GM19328 (cell line): ENCODE measurements around the gene NFILZ.

Experiments used
- ATAC-seq: cut with Tn5 transposase; IDR thresholded peaks from one replicate; pipeline ENCODE4 v1.9.1; 2021; ENCODE audit warnings: mild to moderate bottlenecking, moderate library complexity; ENCODE audit not compliant: unreplicated experiment

Gene NFILZ

GRCh38 chr19:8629996-8630683 lies at the start of gene NFILZ:
Gene NFILZ (plus strand): TSS chr19:8630633. CDS start chr19:8676766, 46,133 bp downstream.
- ATAC-seq = no peak

- ATAC-seq = no peak
Observed at GRCh38 chr19:8580710-8581281, 49.6 kb upstream of the NFILZ start.

GRCh38 chr19:8584965-8585893 lies 45.2 kb upstream of the NFILZ start:
- ATAC-seq = no peak

GRCh38 chr19:8585894-8586750 lies 44.3 kb upstream of the NFILZ start:
- ATAC-seq = no peak

GRCh38 chr19:8589177-8589714 lies 41.2 kb upstream of the NFILZ start:
- no peak for ATAC-seq

GRCh38 chr19:8592231-8593009 lies 38.0 kb upstream of the NFILZ start:
- ATAC-seq = no peak

GRCh38 chr19:8593931-8594330 lies 36.5 kb upstream of the NFILZ start:
- ATAC-seq = no peak

- no peak for ATAC-seq
Observed at GRCh38 chr19:8595651-8596050, 34.8 kb upstream of the NFILZ start.

GRCh38 chr19:8596168-8596567 lies 34.3 kb upstream of the NFILZ start:
- no peak for ATAC-seq

GRCh38 chr19:8600064-8600463 lies 30.4 kb upstream of the NFILZ start:
- no peak for ATAC-seq

- no peak for ATAC-seq
Observed at GRCh38 chr19:8600816-8601215, 29.6 kb upstream of the NFILZ start.

- no peak for ATAC-seq
Observed at GRCh38 chr19:8601796-8602195, 28.6 kb upstream of the NFILZ start.

GRCh38 chr19:8605514-8605913 lies 24.9 kb upstream of the NFILZ start:
- no peak for ATAC-seq

- no peak for ATAC-seq
Observed at GRCh38 chr19:8607386-8607785, 23.0 kb upstream of the NFILZ start.

- ATAC-seq = no peak
Observed at GRCh38 chr19:8608941-8609278, 21.5 kb upstream of the NFILZ start.

GRCh38 chr19:8609279-8610040 lies 21.0 kb upstream of the NFILZ start:
- ATAC-seq = no peak

GRCh38 chr19:8610041-8610935 lies 20.1 kb upstream of the NFILZ start, which contains the start of gene ADAMTS10:
Gene ADAMTS10 (minus strand): TSS chr19:8610715. CDS start chr19:8605710, 5,005 bp downstream.
- ATAC-seq = no peak

- no peak for ATAC-seq
Observed at GRCh38 chr19:8610936-8611300, 19.5 kb upstream of the NFILZ start.
